Aorta (tissue), 5 donors: Measurements from ENCODE around the gene SFXN3. TPM values are rescaled to one million over a fixed set of nuclear protein-coding genes. Genes with fewer than 3 reads are reported as not detected.

Experiments used
- ATAC-seq: fragments of 200-7000 bp; cut with Tn5 transposase; one replicate; pipeline ENCODE4 v1.9.1; 2022; ENCODE audit warnings: moderate library complexity; ENCODE audit not compliant: low FRiP score
- DNase-seq, 2 donors: peaks; one replicate each; pipeline ENCODE4 v3.0.0-alpha.2; 2020
- H3K27ac ChIP-seq, 2 donors: one replicate each; pipeline ENCODE4 v1.5.1; 2013; ENCODE audit warnings: low read length in 2 of 2, mild to moderate bottlenecking in 2 of 2, moderate library complexity in 2 of 2, control low read depth in 1 of 2, inconsistent platforms in 1 of 2, low read depth in 1 of 2
- H3K27me3 ChIP-seq, 2 donors: one replicate each; pipeline ENCODE4 v1.6.1; 2013; ENCODE audit warnings: control low read depth in 1 of 2, low read length in 1 of 2, mild to moderate bottlenecking in 1 of 2, moderate library complexity in 1 of 2; ENCODE audit not compliant: insufficient read depth in 2 of 2, control insufficient read depth in 1 of 2
- H3K36me3 ChIP-seq, 2 donors: one replicate each; pipeline ENCODE4 v1.6.1; 2013; ENCODE audit warnings: control low read depth in 1 of 2, low read length in 1 of 2, mild to moderate bottlenecking in 1 of 2; ENCODE audit not compliant: insufficient read depth in 2 of 2, control insufficient read depth in 1 of 2
- H3K4me1 ChIP-seq, 2 donors: one replicate each; pipeline ENCODE4 v1.6.1; 2013; ENCODE audit warnings: low read length in 2 of 2, control low read depth in 1 of 2, mild to moderate bottlenecking in 1 of 2, moderate library complexity in 1 of 2; ENCODE audit not compliant: insufficient read depth in 2 of 2, control insufficient read depth in 1 of 2
- H3K4me3 ChIP-seq, 2 donors: one replicate each; pipeline ENCODE4 v1.5.1; 2013; ENCODE audit warnings: low read length in 2 of 2, control low read depth in 1 of 2, mild to moderate bottlenecking in 1 of 2
- H3K9me3 ChIP-seq: one replicate; pipeline ENCODE4 v1.6.1; 2013; ENCODE audit warnings: mild to moderate bottlenecking, low read length; ENCODE audit not compliant: control insufficient read depth
- WGBS, 2 donors: extraction: QIAGEN DNeasy Blood & Tissue Kit; methylation state at CpG; one replicate each; pipeline ENCODE4 v1.1.7; 2013; 5-methylcytosine and 5-hydroxymethylcytosine counted together
- intact Hi-C, 2 donors: fragments of 100-400 bp; cut with DNase I; formaldehyde crosslinking; loops; one replicate each; pipeline versions ENCODE4 v1.14.2 to v1.15.0; 2022
- polyA plus RNA-seq, 2 donors: library from polyadenylated mRNA; stranded (reverse); fragments of 200-250 nt; gene quantifications; one replicate each; pipeline ENCODE4 v1.2.3, GENCODE V29; 2013
- total RNA-seq, 2 donors: library from RNA; stranded (reverse); fragmentation: NEBNext Ultra II Directional; extraction: Animal tissue kit (Norgen Biotek cat#: 25700); gene quantifications; one replicate each; pipeline ENCODE4 v1.2.1, GENCODE V29; 2021
- donor health status: healthy with polysubstance abuse.
- donor health status: Bipolar disorder and iron deficiency.
- donor health status: DM: no; HTN: no; CAD: no.
- donor health status: DM: no; HTN: no; CAD: no.
- donor health status: DM: yes; HTN: yes; CAD: no.

Gene SFXN3
- total and polyA plus RNA-seq, 4 donors = 42.6 to 113 (median 94.3) TPM

DNA sequence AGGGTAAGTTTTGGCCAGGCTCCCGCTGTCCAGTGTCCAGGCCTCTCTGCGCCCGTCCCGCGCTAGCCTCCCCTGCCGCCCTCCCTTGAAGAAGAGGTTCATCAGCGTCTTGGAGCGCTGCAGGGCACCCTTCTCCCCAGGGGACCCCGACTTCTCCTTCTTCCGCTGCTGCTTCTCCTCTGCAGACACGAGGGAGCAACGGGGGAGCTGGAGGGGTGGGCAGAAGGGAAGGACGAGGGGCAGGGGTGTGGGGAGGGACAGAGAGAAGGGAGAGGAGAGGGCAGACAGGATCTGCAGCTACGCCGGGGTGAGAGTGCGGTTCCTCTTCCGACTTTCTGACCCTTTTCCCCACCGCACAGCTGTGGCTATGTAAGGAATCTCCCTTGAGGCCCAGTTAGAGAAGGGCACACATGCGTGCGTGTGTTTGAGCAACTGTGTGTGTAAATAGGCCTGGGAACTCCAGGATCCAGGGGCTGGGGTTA lies 12.9 kb upstream of the SFXN3 start:
- 68 to 70% methylated on average over 20 of the region's 20 CpGs for WGBS, 2 donors
- H3K36me3 ChIP-seq = no peaks in the 10 kb centered on the region
- DNase-seq = peak in 1 of 2 donors; percentile 62
- H3K4me3 ChIP-seq = no peak overlapping the region
- intact Hi-C loops = no loop called here
- H3K27ac ChIP-seq = no peak overlapping the region
- no peaks in the 10 kb centered on the region for H3K4me1 ChIP-seq
- no peak for ATAC-seq
- no peaks in the 10 kb centered on the region for H3K27me3 ChIP-seq
- no peaks in the 10 kb centered on the region for H3K9me3 ChIP-seq

DNA sequence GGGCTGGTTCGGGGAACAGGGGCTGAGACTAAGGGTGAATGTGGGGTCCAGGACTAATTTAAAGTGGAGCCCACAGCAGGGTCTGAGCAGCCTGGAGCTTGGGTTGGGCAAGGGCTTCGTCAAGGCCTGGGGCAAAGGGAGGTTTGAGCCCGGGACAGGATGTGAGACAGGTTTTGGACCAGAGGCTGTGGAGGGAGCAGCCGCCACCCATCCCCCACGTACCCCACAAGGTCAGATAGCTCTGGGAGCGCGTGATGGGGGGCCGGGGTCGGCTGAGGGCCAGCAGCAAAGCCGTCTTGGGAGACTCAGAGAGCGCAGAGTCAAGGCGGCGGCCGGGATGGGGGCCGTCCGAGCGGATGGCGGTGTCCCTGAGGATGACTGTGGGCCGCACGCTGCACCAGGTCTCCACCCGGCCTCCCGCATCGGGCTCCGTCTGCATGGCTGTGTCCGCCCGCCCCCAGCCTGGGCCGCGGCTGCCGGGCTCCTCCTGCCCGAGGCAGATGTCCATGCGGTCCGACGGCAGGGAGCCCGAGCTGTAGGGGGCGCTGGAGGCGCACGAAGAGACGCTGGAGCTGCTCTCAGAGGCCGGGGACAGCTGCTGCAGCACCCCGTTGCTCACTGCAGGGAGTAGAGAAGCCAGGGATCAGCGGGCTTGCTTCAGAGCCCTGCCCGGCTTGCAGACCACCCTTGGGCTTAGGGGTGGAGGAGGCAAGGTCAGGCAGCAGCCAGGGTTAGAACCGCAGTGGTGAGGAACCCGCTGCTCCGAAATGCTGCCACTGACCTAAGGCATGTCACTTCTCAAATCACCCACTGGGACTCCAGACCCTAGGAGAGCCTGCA lies 12.2 kb upstream of the SFXN3 start:
- WGBS, 2 donors = 21 to 23% methylated on average over 45 of the region's 45 CpGs
- no peaks in the 10 kb centered on the region for H3K4me1 ChIP-seq
- no peaks in the 10 kb centered on the region for H3K27me3 ChIP-seq
- H3K9me3 ChIP-seq = no peaks in the 10 kb centered on the region
- ATAC-seq = peak; percentile 37
- H3K27ac ChIP-seq = no peak overlapping the region
- intact Hi-C loops = no loop called here
- DNase-seq = peak; percentile 89 to 95
- no peak overlapping the region for H3K4me3 ChIP-seq
- H3K36me3 ChIP-seq = no peaks in the 10 kb centered on the region

DNA sequence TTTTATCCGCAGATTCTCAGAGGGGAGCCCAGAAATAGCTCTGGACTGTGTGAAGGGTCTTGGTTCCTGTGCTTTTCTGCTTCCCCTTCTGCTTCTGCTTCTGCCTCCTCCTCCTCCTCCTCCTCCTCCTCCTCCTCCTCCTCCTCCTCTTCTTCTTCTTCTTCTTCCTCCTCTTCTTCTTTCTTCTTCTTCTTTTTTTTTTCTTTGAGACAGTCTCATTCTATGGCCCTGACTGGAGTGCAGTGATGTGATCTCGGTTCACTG lies 11.7 kb upstream of the SFXN3 start:
- no peak for DNase-seq
- no peaks in the 10 kb centered on the region for H3K4me1 ChIP-seq
- no peaks in the 10 kb centered on the region for H3K27me3 ChIP-seq
- no peaks in the 10 kb centered on the region for H3K36me3 ChIP-seq
- ATAC-seq = no peak
- intact Hi-C loops = no loop called here
- no peaks in the 10 kb centered on the region for H3K9me3 ChIP-seq
- H3K4me3 ChIP-seq = no peak overlapping the region
- H3K27ac ChIP-seq = no peak overlapping the region
- WGBS, 2 donors = 53 to 55% methylated on average over 2 of the region's 2 CpGs

DNA sequence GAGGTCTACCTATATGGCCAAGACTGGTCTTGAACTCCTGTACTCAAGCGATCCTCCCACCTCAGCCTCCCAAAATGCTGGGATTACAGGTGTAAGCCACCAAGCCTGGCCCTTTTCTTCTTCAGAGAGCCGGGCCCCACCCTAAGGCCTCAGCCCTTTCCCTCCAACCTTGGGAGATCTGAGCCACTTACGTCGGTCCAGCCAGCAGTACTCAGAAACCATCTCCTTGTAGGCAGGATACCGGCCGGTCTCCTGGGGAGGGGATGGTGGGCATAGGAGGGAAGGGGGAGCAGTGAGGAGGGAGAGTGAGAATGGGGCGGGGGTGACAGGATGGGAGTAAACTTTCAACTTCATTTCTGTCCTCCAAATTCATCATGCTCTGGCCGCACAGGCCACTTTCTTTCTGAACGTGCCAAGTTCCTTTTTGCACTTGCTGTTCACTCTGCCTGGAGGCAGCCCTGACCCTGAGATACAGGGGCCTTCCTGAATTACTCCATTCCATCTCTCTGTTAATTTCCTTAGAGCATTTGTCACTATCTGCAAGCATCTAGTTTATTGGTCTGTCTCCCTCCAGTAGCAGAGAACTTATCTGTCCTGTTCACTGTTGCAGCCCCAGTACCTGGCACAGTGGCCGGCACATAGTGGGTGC lies 10.5 kb upstream of the SFXN3 start:
- no peak overlapping the region for H3K27ac ChIP-seq
- no peaks in the 10 kb centered on the region for H3K27me3 ChIP-seq
- no peaks in the 10 kb centered on the region for H3K4me1 ChIP-seq
- H3K4me3 ChIP-seq = no peak overlapping the region
- no peak for ATAC-seq
- WGBS, 2 donors = 88 to 89% methylated on average over 10 of the region's 10 CpGs
- intact Hi-C loops = no loop called here
- no peaks in the 10 kb centered on the region for H3K36me3 ChIP-seq
- no peaks in the 10 kb centered on the region for H3K9me3 ChIP-seq
- no peak for DNase-seq

DNA sequence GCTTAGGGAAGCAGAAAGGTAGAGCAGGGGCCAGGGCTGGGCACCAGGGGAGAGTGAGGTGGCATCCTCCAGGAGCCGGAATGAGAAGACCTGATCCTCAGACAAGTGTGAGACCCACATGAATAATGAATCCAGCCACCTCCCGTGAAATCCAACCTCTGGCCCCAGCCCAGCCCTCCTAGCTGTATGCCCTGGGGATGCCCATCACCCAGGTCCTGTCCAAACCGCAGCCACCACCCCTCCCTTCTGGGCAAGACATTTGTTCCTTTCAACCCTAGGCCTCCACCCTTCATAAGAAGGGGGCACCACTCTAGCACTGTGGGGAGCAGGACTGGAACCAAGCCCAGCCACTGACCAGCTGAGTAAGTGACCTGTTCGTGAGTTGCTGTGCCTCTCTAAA lies 9.8 kb upstream of the SFXN3 start:
- H3K9me3 ChIP-seq = no peaks in the 10 kb centered on the region
- no peak for ATAC-seq
- H3K27me3 ChIP-seq = no peaks in the 10 kb centered on the region
- intact Hi-C loops = no loop called here
- H3K27ac ChIP-seq = no peak overlapping the region
- no peak for DNase-seq
- no peaks in the 10 kb centered on the region for H3K4me1 ChIP-seq
- 77 to 80% methylated on average over 4 of the region's 4 CpGs for WGBS, 2 donors
- no peaks in the 10 kb centered on the region for H3K36me3 ChIP-seq
- H3K4me3 ChIP-seq = no peak overlapping the region

DNA sequence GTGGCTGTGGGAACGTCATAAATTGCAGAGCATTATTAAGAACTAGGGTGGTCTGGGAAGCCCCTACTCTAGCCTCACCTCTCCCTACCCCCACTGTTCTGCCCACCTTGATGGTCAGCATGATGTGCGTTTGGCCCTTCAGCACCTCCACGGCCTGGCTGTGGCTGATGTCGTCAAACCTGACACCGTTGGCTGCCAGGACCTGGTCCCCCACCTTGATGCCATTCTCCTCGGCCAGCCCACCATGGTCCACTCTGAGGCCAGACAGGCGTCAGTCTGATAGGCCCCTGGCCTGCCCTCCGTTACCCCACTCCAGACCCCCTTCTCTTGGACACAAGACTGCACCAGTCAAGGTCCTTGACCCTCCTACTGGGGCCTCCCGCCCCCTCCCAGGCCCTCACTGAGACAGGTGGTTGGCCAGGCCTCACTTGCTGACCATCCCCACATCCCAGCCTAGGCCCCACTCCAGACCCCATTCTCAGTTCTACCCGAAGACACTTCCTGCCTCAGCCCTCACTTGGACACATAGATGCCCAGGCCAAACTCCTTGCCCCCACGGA lies 9.3 kb upstream of the SFXN3 start:
- WGBS, 2 donors = 89 to 90% methylated on average over 11 of the region's 11 CpGs
- intact Hi-C loops = no loop called here
- ATAC-seq = no peak

DNA sequence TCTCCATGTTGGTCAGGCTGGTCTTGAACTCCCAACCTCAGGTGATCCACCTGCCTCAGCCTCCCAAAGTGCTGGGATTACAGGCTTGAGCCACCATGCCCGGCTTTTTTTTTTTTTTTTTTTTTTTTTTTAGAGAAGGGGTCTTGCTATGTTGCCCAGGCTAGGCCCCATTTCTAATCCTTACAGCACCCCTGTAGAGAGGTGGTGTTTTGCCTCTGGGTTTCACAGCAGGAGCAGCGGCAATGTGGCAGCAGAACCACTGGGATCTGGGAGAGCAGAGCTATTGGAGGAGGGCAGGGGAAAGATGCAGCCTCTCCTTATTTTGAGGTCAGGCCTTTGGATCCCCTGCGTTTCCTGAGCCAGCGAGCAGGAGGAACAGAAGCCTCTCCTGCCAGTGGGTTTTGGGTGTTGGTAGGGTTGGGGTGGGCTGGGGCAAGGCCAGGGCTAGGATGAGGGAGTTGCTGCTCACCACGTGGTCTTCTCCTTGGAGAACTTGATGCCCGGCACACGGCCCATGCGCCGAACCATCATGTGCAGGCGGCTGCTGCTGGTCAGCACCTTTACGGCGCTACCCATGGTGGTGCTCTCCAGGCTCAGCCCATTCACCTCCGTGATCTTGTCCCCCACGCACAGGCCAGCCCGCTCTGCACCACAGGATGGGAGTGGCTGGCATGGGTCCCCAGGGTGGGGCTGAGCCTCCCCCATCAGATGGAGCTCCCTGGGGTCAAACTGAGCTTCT lies 7.9 kb upstream of the SFXN3 start:
- no peaks in the 10 kb centered on the region for H3K9me3 ChIP-seq
- H3K36me3 ChIP-seq = no peaks in the 10 kb centered on the region
- ATAC-seq (no peak), DNase-seq (no peak)
- H3K27ac ChIP-seq = no peak overlapping the region
- intact Hi-C loops = no loop called here
- H3K4me1 ChIP-seq = no peaks in the 10 kb centered on the region
- no peak overlapping the region for H3K4me3 ChIP-seq
- no peaks in the 10 kb centered on the region for H3K27me3 ChIP-seq
- 94 to 96% methylated on average over 15 of the region's 15 CpGs for WGBS, 2 donors

More for the DNA sequence above, 9.3 kb upstream of the SFXN3 start:
- Histone ChIP-seq H3K27ac (no peak overlapping the region), H3K27me3 (no peaks in the 10 kb centered on the region), H3K4me3 (no peak overlapping the region), H3K4me1 (no peaks in the 10 kb centered on the region), H3K9me3 (no peaks in the 10 kb centered on the region), H3K36me3 (no peaks in the 10 kb centered on the region)
- DNase-seq = no peak

DNA sequence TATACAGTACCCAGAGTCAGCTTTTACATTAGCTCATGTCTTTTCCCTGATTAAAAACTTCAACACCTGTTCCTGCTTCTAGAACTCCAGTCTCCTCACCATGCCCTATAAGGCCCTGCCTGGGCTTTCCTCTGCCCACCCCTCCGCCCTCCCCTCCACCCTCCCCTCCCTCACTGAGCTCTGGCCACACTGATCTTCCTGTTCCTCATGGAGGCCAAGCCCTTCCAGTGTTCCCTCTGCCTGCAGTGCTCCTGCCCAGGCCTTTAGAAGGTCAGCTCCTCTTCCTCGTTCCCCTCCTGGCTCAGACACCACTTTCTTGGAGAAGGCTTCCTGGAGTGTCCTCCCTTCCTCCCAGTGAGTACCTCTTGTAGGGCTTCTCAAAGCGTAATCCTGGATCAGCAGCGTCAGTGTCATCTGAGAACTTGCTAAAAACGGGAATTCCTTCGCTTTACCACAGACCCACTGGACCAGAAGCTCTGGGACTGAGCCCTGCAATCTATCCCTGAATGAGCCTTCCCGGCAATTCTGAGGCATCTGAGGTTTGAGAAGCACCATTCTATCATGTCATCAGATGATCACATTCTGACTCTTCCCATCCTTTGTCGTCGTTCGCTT lies 3.8 kb upstream of the SFXN3 start:
- H3K27ac ChIP-seq = no peak overlapping the region
- 83 to 86% methylated on average over 10 of the region's 10 CpGs for WGBS, 2 donors
- DNase-seq (no peak), ATAC-seq (no peak)
- no peak overlapping the region for H3K4me3 ChIP-seq
- no peaks in the 10 kb centered on the region for H3K9me3 ChIP-seq
- H3K4me1 ChIP-seq = no peaks in the 10 kb centered on the region
- intact Hi-C loops = no loop called here
- H3K36me3 ChIP-seq = no peaks in the 10 kb centered on the region
- H3K27me3 ChIP-seq = no peaks in the 10 kb centered on the region
